ENCODE results near the gene CIZ1. TPM values are rescaled to one million over a fixed set of nuclear protein-coding genes. Genes with fewer than 3 reads are reported as not detected.

The CIZ1 gene
- total RNA-seq, 1 donor from 2014 or later, result 30.1 TPM

DNA sequence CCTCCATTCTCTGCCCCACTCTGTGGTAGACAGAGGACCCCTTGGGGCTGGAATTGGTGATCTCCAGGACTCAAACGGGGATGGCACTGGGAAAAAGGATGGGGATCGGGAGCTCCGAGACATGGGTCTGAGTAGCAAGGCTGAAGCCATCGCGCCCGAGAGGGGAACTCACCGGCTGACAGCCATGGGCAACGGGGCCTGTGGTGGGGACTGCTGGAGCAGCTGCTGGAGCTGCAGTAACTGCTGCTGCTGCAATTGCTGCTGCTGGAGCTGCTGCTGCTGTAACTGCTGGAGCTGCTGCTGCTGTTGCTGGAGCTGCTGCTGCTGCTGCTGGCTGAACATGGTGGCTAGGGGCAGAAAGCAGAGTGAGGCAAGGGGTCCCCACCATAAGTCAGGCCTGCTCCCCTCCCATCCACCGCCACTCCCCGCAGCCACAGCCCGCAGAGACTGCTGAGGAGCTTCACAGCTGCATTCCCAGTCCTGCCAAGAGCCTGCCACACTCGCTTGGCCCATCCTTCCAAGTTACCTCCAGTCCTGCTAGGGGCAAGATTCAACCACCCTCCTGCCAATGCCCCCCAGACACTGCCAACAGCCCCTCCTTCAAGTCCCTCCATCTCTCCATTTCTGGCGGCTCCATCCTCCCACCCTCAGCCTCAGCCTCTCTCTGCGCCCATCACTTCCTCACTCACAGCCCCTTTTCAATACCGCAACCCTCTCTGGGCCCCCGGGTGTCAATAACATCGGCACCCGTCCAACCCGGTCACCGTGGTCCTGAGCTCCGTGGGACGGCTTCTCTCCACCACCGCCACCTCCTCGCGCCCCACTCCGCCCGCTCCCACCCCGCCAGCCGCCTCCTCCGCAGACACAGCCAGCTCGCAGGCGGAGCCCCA, 611 bp downstream of the CIZ1 start:
- peak; percentile 25 for DNase-seq

DNA sequence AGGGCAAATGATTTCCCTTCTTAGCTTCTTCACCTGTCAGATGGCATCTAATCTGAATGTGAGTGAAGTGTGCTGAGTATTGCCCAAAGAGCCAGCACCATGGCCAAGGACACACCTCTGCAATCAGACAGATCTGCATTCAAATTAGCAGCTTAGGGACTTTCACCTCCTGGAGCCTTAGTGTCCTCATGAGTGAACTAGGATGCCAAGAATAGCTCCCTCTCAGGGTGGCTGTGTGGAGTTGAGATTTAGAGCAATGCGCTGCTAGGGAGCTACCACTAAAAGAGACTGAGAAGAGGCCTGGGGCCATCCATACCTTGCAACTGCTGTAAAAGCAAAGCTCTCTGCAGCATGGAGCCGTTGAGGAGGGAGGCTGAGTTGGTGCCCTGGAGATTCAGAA, 1.4 kb downstream of the CIZ1 start:
- DNase-seq, result no peak

DNA sequence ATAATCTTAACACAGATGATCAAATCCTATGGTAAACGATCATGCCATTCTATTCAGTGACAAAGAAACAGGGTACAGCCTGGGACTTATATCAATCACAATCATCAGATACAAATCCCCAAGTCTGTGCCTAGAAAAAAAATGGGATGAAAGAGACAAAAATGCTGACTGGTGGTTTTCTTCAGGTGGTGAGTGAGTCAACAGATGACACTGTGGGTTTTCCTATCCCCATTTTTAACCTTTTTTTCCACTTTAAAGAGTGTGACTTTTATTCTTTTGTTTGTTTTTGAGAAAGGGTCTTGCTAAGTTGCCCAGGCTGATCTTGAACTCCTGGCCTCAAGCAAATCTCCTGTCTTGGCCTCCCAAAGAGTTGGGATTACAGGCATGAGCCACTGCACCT, 3.2 kb downstream of the CIZ1 start:
- no peak for DNase-seq

DNA sequence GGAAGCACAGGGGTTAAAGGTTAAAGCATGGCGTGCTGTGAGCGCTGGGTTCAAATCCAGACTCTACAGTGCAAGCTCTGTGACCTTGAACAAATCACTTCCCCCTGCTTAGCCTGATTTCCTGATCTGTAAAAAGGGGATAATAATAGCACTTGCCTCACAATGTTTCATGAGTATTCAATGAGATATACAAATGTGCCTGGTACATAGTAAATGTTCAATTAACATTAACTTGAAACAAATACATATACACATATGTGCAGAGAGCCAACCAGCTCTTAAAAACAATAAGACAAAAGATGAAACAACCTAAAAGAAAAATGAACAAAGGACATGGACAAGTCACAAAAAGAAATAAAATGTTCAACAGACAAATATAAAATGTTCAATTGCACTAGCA, 4.0 kb downstream of the CIZ1 start:
- no peak for DNase-seq

DNA sequence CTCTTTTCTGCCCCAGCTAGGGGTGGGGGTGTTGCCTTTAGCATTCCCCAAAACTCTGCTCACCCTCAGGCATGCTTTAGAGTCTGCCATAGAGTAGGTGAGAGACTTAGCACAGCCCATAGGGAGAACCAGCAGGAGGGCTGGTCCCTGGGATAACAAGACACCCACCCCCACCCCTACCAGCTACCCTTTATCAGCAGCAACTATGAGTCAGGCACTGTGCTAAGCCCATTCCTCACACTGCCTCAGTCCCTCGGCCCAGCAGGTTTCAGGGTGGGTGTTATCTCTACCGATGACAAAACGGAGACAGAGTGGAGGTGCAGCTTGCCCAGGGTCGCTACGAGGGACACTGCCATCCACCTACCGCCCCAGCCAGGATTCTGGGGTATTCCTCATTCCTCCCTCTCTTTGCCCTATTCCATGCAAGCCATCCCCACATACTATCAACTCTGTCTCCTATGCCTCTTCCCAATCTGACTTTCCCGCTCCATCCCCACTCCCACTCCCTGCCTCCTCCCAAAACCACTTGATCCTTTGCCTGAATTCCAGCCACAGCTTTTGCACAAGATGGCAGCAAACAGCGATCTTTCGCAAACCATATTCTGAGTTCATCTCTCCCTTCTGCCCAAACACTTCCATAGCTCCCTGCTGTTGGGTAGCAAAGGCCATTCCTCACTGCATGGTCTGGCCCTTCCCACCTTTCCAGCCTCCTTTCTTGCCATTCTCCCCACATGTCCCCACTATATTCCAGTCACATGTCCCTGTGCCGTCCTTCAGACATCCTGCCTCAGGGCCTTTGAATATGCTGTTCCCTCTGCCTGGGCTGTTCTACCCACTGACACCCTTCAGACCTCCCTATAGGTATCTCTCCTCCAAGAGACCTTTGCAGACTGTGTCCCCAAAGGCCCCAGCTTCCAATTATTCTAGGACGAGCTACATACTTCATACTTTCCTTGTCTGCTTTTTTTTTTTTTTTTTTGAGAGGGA, 5.1 kb downstream of the CIZ1 start:
- no peak for DNase-seq

DNA sequence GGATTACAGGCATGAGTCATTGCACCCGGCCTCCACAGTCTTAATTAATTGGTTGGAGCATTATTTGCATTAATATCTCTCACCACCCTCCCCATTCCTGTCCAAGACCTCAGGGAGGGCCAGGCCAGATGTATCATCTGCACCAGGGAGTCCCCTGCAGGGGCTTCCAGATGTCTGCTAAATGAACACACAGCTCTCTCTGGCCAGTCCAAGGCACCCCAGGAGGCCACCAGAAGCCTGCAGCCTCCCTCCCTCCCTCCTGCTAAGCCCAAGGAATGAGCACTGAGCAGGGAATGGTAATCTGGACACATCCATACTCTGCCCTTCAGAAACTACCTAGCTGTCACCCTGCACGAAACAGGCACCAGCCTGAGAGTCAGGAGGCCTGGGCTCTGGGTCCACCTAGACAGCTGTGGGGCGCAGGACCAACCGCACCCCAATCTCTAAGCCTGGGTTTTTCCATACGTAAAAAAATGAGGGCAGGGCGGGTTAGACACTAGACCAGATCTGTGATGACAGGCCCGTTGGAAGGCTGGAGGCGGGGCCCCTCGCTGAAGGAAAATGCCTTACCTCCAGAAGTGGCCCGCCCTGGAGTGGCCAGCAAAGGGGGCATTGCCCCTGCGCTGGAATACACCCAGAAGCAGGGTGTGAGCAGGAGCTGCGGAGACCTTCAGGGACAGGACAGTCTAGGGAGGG, 8.3 kb downstream of the CIZ1 start:
- DNase-seq, result no peak

DNA sequence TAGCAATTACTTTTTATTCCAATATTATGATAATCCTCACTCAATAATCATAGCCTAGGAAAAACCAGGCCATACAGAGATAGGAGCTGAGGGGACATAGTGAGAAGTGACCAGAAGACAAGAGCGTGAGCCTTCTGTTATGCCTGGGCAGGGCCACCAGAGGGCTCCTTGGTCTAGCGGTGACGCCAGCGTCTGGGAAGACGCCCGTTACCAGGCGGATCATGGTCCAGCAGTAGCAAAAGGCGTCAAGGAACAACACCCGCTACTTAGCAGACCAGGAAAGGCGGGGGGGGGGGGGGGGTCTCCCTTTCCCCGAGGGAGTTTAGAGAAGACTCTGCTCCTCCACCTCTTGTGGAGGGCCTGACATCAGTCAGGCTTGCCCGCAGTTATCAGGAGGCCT, 9.9 kb downstream of the CIZ1 start:
- DNase-seq, result peak; percentile 34

DNA sequence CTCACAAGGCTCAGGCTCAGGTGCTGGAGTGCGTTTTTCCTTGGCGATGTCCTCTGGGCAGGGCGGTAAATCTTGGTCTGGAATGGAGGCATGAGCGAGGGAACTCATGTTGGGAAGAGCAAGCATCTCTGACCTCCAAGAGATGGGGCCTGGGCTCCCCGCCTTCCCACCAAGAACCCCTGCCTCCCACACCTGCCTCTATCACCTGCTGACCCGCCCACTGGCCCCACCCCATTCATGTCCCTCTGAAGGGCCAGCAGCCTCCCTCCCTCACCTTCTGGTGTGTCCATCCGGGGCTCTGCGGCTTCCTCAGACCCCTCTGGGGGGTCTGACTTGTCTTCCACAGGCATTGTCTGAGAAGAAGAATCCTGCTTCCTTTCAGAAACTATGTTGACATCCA, 10.9 kb downstream of the CIZ1 start:
- no peak for DNase-seq

DNA sequence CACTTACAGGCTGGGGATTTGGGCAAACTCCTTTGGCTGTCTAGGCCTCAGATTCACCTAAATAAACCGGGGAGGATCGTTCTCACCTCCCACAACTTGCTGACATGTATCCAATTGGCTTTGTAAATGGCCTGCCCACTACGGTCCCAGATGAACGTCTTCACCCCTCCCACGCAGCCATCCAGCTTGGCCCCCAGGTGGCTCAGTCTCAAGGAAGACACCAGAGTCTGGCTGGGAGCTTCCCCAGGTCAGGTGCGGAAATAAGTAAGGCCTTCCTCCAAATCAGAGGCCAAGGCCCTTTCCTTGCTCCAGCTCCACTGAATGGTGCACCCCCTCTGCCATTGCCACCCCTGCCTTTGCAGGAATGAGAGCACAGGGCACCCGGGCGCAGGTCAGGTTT, 11.4 kb downstream of the CIZ1 start:
- no peak for DNase-seq

DNA sequence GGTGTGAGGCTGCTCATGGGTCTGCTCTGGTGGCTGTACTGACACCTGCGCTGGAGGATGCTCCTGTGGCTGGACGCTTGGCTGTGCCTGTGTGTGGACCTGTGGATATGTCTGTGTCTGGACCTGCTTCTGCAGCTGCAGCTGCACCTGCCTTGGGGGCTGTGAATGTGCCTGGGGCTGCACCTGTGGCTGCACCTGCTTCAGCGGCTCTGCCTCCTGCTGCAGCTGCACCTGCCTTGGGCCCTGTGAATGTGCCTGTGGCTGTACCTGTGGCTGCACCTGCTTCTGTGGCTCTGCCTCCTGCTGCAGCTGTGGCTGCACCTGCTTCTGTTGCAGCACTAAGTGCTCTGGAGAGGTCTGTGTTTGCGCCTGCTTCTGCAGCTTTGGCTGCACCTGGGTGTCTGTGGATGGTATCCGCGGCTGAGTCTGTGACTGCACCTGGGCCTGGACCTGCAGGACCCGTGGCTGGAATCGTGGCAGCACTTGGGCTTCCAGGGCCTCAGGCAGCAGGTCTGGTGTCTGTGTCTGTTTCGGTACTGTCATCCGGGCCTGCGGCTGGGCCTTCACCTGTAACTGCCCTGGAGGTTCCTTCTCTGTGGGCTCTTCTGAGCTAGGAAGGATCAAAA, 12.5 kb downstream of the CIZ1 start:
- no peak for DNase-seq

DNA sequence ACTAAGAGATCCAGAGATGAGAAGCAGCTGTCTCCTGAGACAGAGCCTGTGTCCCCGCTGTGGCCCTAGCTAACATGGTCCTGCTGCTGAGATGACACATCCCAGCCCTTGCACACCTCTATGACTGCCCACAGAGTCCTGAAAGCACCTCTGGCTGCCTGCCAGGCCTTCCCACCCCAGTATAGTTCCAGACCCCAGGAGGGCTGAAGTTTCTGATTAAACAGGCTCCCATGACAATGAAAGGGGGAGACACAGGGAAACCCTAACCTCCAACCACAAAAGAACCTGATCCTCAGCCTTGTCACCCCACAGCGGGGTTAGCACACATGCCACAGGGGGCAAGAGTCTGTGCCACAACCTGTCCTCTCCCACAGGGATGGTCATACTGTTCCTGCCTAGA, 15.6 kb downstream of the CIZ1 start:
- DNase-seq, result no peak

DNA sequence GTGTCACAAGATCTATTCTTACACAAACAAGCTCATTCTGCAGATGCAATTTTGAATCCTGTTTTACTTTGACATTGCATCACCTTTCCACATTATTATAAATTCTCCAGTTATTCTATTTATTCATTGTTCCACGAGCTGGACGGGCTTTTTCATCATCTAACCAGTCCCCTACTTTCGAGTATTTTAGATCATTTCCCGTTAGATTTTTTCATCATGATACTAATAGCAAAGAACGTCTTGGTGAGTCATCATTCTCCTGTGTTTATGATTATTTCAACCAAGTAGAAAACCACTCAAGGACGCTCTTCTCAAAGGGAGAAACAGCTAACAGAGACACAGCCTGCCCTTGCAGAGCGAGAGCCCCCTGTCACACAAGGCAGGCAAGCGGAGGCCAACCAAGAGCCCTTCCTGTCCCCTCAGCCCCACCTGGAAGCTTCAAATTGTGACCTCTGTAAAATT, 16.2 kb downstream of the CIZ1 start:
- no peak for DNase-seq

DNA sequence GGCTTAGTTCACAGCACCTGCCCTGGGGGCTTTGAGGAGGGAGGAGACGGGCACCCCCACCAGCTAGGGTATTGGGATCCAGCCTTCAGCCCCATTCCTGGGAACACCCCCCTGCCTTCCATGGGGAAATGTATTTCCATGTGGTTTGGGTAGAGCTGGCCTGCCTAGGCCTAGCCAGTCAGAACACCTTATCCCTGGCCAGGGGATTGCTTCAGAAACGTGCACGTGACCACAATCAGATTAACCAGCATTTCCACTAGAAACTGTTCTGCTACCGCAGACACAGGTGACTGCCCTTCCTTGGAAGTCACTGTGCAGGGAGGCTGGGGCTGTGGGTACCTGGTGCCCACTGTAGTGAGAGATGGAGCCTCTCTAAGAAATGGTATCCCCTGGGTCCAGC, 17.3 kb downstream of the CIZ1 start:
- DNase-seq, result no peak

DNA sequence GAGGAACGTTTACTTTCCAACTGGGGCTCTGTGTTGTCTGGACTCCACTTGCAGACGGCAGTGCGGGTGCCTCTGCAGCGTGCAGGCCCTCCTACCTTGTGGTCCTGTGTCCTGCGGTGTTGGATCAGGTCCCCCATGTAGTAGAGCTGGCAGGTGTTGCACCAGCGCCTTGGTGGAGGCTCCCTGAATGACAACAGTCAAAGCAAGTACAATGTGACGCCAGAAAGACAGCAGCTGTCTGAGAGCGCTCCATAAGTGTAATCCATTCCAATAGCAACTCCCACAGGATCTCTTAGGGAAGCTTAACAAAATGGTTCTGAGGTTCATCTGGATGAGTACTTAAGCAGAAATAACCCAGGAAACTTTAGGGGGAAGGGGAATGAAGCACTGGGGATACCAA, 21.4 kb downstream of the CIZ1 start:
- peak; percentile 53 for DNase-seq

DNA sequence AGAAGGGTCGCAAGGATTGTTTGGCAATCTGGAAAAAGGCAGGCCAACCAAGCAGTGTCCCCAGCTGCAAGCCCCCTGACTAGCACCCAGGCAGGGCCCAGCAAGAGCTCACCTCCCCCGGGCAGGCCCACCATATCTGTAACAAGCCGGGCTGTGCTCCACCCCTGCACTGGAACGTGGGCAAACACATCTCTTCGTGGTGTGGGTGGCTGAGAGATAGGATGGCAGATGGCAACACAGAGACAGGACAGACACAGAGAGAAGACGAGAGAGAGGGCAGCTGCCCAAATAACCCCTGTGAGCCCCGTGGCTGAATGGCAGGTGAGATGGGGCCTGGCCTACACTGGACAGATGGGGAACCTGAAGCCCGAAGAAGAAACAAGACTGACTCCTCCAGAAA, 21.9 kb downstream of the CIZ1 start:
- DNase-seq, result no peak

DNA sequence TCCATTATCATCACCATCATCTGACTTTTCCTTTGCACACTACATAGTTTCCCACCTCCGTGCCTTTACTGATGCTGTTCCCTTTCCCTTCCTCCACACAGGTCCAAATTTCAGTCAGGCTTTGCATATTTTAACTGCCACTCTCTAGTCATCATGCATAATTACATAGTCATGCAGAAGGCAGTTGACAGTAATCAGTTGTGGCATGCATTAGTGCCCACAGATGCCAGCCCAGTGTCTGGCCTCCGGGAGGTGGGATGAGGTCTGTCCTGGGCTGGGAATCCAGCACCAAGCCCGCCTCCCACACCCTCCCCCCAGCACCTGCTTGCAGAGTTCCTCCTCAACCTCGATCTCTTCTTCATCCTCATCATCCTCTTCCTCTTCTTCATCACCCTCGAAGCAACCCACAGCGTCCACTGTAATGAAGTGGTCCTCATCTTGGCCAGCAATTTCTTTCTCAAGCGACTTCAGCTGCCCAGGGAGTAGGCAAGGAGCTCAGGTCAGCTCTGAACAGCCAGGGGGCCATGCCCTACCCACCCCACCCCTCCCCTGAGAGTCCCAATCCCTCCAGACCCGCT, 22.6 kb downstream of the CIZ1 start:
- DNase-seq, result no peak

DNA sequence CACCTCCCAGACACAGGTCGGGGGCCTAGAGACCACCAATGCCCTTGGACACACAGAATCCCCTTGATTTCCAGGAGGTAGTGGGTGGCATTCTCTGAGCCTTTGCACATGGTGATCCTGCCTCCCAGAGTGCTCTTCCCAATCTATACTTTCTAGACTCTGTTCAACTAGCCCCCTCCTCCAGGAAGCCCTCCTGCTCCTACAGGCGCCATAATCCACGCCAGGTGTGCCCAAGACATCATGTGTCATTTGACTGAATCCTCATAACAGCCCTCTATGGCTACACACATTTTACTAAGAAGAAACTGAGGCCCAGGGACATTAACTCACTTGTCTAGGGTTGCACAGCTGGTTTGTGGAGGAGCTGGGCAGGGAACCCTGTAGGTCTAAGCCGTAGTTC, 24.2 kb downstream of the CIZ1 start:
- no peak for DNase-seq

DNA sequence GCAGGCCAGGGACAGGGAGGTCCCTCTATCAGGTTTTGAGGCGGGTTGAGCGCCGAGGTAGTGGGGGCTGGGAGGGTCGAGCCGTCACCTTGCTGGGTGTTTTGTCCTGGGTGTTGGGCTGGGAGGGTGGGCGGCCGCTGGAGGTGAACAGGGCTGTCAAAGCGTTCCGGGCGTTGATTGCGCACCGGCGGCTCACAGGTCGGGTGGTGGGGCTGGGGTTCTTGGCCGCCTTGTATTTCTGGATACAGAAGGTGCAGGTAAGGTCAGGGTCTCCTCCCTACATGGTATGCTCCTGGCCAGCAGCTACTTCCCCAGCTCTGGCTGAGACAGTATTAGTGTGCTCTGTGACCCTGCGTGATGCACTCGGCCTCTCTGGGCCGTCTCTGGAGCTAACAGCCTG, 25.2 kb downstream of the CIZ1 start:
- DNase-seq, result no peak

DNA sequence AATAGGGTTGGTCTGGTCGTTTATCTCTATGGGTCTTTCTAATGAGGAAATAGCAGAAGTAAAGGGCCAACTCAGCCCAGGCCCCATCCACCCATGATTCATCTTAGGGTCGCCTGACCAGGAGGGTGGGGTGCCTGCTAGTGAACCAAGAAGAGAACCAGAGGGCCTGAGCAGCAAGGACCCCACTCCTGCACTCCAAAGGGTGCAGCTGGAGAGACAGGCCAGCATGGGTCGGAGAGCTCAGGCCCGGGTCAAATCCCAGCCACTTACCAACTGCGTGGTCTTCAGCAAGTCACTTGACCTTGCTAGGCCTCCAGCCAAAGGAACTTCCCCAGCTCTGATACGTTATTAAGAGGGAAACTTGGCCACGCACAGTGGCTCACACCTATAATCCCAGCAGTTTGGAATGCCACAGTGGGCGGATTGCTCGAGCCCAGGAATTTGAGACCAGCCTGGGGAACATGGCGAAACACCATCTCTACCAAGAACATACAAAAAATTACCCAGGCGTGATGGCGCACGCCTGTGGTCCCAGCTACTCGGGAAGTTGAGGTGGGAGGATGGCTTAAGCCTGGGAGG, 27.0 kb downstream of the CIZ1 start:
- no peak for DNase-seq

DNA sequence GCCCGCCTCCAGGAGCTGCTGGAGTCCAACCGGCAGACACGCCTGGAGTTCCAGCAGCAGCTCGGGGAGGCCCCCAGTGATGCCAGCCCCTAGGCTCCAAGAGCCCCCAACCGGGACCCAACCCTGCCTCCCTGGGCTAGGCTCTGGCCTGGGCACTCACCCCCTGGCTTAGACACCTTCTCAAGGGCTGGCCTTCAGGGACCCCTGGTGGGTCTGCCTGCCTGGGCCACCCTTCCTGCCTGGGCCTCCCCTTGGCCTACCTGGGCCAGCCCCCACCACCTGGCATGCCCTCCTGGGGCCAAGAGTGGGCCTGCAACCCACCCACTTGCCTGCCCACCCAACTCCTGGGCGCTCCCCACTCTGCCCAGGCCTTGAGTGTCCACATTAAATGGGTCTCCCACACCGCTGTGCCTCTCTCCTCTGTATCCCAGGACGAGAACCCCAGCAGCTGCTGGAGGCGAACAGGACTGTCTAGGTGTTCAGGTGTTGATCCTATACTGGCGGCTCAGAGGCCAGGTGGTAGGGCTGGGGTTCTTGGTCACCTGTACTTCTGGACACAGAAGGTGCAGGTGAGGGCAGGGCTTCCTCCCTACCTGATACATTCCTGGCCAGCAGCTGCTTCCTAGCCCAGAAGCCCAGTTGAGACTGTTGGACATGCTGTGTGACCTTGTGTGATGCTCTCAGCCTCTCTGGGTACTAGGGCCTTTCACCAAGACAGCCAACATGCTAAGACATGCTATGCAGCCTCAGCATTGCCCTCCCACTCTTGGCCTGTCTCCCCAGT, 27.7 kb downstream of the CIZ1 start:
- no peak for DNase-seq
